HEK293 (cell line): ENCODE data around the gene RAB24.

Experiments used
- CTCF ChIA-PET: fragments of 350-600 bp; formaldehyde crosslinking; extraction: SDS; loops from one replicate; lab custom pipeline; 2021; ENCODE audit warnings: antibody characterized with exemption; lab: Yijun Ruan, JAX
- POLR2A ChIA-PET: fragments of 300-600 bp; formaldehyde crosslinking; extraction: SDS; loops from one replicate; lab custom pipeline; 2020; ENCODE audit warnings: antibody characterized with exemption, inconsistent platforms; lab: Yijun Ruan, JAX
- H3K27ac ChIP-seq: fragments of 200-500 bp; sonication (Bioruptor generic); 2 replicates; pipeline ENCODE4 v1.5.1; 2014; ENCODE audit warnings: low read depth, low read length, control low read depth, inconsistent platforms; ENCODE audit errors: extremely low read depth
- H3K36me3 ChIP-seq, 2 experiments: fragments of 200-500 bp in 1 of 2; sonication (Bioruptor generic) in 1 of 2; 1 replicate in 1 of 2; 2 replicates in 1 of 2; pipeline ENCODE4 v1.5.1; 2014 to 2017; ENCODE audit warnings: inconsistent platforms in 2 of 2, low read length in 2 of 2; ENCODE audit not compliant: control insufficient read depth in 2 of 2, insufficient read depth in 1 of 2
- H3K4me1 ChIP-seq: fragments of 200-500 bp; sonication (Bioruptor generic); 2 replicates; pipeline ENCODE4 v1.5.1; 2014; ENCODE audit warnings: mild to moderate bottlenecking, low read length, inconsistent platforms; ENCODE audit not compliant: control insufficient read depth, insufficient read depth
- H3K4me3 ChIP-seq: 2 replicates; pipeline ENCODE4 v1.5.1; 2011; ENCODE audit warnings: low read depth, mild to moderate bottlenecking, control low read depth, low read length, moderate library complexity
- H3K9me3 ChIP-seq: fragments of 200-500 bp; sonication (Bioruptor generic); 2 replicates; pipeline ENCODE4 v1.5.1; 2014; ENCODE audit warnings: low read depth, low read length, inconsistent platforms; ENCODE audit not compliant: control insufficient read depth, insufficient read depth
- KLF10 ChIP-seq: fragments of 450-650 bp; IDR thresholded peaks from 2 replicates; pipeline ENCODE4 v1.5.1; 2018; ENCODE audit warnings: missing biosample characterization, mild to moderate bottlenecking, missing genetic modification characterization
- OVOL3 ChIP-seq: fragments of 450-650 bp; formaldehyde crosslinking; IDR thresholded peaks from 2 replicates; pipeline ENCODE4 v1.5.1; 2016; ENCODE audit warnings: missing biosample characterization, missing genetic modification characterization
- SP7 ChIP-seq: fragments of 450-650 bp; formaldehyde crosslinking; IDR thresholded peaks from 2 replicates; pipeline ENCODE4 v1.5.1; 2016; ENCODE audit warnings: missing biosample characterization, missing genetic modification characterization
- TCF7L2 ChIP-seq: IDR thresholded peaks from 2 replicates; pipeline ENCODE4 v1.6.1; 2011; ENCODE audit warnings: low read depth, mild to moderate bottlenecking, inconsistent platforms, low read length, moderate library complexity, borderline replicate concordance
- TRIM28 ChIP-seq: IDR thresholded peaks from 2 replicates; pipeline ENCODE4 v1.6.1; 2011; ENCODE audit warnings: low read length, control low read depth, borderline replicate concordance
- YY2 ChIP-seq: fragments of 450-650 bp; formaldehyde crosslinking; IDR thresholded peaks from 2 replicates; pipeline ENCODE4 v1.5.1; 2016; ENCODE audit warnings: missing biosample characterization, missing genetic modification characterization
- ZNF266 ChIP-seq: fragments of 450-650 bp; formaldehyde crosslinking; IDR thresholded peaks from 2 replicates; pipeline ENCODE4 v1.5.1; 2016; ENCODE audit warnings: missing biosample characterization, missing genetic modification characterization, low read depth
- ZNF274 ChIP-seq, 2 experiments: fragments of 200-500 bp in 1 of 2; fragments of 450-650 bp in 1 of 2; sonication (Bioruptor generic) in 1 of 2; formaldehyde crosslinking in 1 of 2; IDR thresholded peaks; 2 replicates each; pipeline versions ENCODE4 v1.5.1 to v1.6.1; 2014 to 2016; ENCODE audit warnings: borderline replicate concordance in 1 of 2, inconsistent platforms in 1 of 2, low read length in 1 of 2, missing biosample characterization in 1 of 2, missing genetic modification characterization in 1 of 2
- ZNF350 ChIP-seq: fragments of 450-650 bp; formaldehyde crosslinking; IDR thresholded peaks from 2 replicates; pipeline ENCODE4 v1.5.0; 2017; ENCODE audit warnings: missing biosample characterization, mild to moderate bottlenecking, missing genetic modification characterization
- ZNF391 ChIP-seq: fragments of 450-650 bp; formaldehyde crosslinking; IDR thresholded peaks from 2 replicates; pipeline ENCODE4 v1.5.1; 2016; ENCODE audit warnings: low read depth, missing biosample characterization, missing genetic modification characterization, borderline replicate concordance
- ZNF48 ChIP-seq: fragments of 450-650 bp; formaldehyde crosslinking; IDR thresholded peaks from 2 replicates; pipeline ENCODE4 v1.5.1; 2016; ENCODE audit warnings: missing biosample characterization, missing genetic modification characterization
- ZNF518A ChIP-seq: fragments of 450-650 bp; formaldehyde crosslinking; conservative IDR thresholded peaks from 2 replicates; pipeline ENCODE4 v1.5.1; 2016; ENCODE audit warnings: low read depth, missing biosample characterization, missing genetic modification characterization
- ZNF654 ChIP-seq: fragments of 450-650 bp; formaldehyde crosslinking; IDR thresholded peaks from 2 replicates; pipeline ENCODE4 v1.5.1; 2016; ENCODE audit warnings: low read depth, missing biosample characterization, missing genetic modification characterization
- ZNF664 ChIP-seq: fragments of 450-650 bp; formaldehyde crosslinking; IDR thresholded peaks from 2 replicates; pipeline ENCODE4 v1.5.1; 2016; ENCODE audit warnings: missing biosample characterization, missing genetic modification characterization
- ZNF677 ChIP-seq: fragments of 450-650 bp; IDR thresholded peaks from 2 replicates; pipeline ENCODE4 v1.5.0; 2018; ENCODE audit warnings: missing biosample characterization, mild to moderate bottlenecking, missing genetic modification characterization, moderate library complexity
- TF ChIP-seq, protein P1 (sequence below): sonication (generic); formaldehyde crosslinking; IDR thresholded peaks from 2 replicates; pipeline ENCODE4 v1.8.1; 2022; ENCODE audit warnings: mild to moderate bottlenecking, moderate library complexity, missing genetic modification reagents
- TF ChIP-seq, protein P2 (sequence below): IDR thresholded peaks from 2 replicates; pipeline ENCODE4 v1.6.1; 2011; ENCODE audit warnings: mild to moderate bottlenecking, low read depth, low read length, borderline replicate concordance
- TF ChIP-seq, protein P3 (sequence below): fragments of 450-650 bp; formaldehyde crosslinking; IDR thresholded peaks from 2 replicates; pipeline ENCODE4 v1.5.1; 2016; ENCODE audit warnings: missing biosample characterization, missing genetic modification characterization

Gene RAB24

GRCh38 chr5:177276886-177277285 is 26.6 kb downstream of the RAB24 start (continued):
- TF ChIP-seq, protein P1, sequence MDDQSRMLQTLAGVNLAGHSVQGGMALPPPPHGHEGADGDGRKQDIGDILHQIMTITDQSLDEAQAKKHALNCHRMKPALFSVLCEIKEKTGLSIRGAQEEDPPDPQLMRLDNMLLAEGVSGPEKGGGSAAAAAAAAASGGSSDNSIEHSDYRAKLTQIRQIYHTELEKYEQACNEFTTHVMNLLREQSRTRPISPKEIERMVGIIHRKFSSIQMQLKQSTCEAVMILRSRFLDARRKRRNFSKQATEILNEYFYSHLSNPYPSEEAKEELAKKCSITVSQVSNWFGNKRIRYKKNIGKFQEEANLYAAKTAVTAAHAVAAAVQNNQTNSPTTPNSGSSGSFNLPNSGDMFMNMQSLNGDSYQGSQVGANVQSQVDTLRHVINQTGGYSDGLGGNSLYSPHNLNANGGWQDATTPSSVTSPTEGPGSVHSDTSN (CRISPR knock-in tag): no peak
- TF ChIP-seq ZNF654 (tag by site-specific recombination) (no peak), OVOL3 (tag by site-specific recombination) (no peak), YY2 (no peak), ZNF350 (tag by site-specific recombination) (no peak), ZNF677 (tag by site-specific recombination) (no peak)
- TF ChIP-seq, protein P2, sequence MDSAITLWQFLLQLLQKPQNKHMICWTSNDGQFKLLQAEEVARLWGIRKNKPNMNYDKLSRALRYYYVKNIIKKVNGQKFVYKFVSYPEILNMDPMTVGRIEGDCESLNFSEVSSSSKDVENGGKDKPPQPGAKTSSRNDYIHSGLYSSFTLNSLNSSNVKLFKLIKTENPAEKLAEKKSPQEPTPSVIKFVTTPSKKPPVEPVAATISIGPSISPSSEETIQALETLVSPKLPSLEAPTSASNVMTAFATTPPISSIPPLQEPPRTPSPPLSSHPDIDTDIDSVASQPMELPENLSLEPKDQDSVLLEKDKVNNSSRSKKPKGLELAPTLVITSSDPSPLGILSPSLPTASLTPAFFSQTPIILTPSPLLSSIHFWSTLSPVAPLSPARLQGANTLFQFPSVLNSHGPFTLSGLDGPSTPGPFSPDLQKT: no peak

GRCh38 chr5:177275883-177276282 is 27.6 kb downstream of the RAB24 start:
- H3K36me3 ChIP-seq: peaks cover 54 to 83% of the 10 kb centered on the region in 2 experiments

More at GRCh38 chr5:177275883-177276282, 27.6 kb downstream of the RAB24 start:
- CTCF ChIA-PET: no interaction called here
- Histone ChIP-seq H3K4me3 (no peak overlapping the region), H3K27ac (no peak overlapping the region), H3K9me3 (no peaks in the 10 kb centered on the region)
- POLR2A ChIA-PET: no interaction called here
- TF ChIP-seq ZNF48 (tag by site-specific recombination): no peak
- TF ChIP-seq ZNF664 (tag by site-specific recombination): no peak
- no peak for TF ChIP-seq ZNF350 (tag by site-specific recombination)
- TF ChIP-seq ZNF518A (tag by site-specific recombination): no peak
- no peak for TF ChIP-seq TCF7L2
- TF ChIP-seq TRIM28: no peak
- no peak for TF ChIP-seq ZNF391 (tag by site-specific recombination)
- TF ChIP-seq ZNF274 (IDR thresholded peaks at IDR 0.05; ENCODE audit: low read length): no peak
- TF ChIP-seq ZNF274 (tag by site-specific recombination; IDR thresholded peaks at IDR 0.05; ENCODE audit: borderline replicate concordance): no peak
- no peak for TF ChIP-seq KLF10 (tag by site-specific recombination)
- TF ChIP-seq, protein P3, sequence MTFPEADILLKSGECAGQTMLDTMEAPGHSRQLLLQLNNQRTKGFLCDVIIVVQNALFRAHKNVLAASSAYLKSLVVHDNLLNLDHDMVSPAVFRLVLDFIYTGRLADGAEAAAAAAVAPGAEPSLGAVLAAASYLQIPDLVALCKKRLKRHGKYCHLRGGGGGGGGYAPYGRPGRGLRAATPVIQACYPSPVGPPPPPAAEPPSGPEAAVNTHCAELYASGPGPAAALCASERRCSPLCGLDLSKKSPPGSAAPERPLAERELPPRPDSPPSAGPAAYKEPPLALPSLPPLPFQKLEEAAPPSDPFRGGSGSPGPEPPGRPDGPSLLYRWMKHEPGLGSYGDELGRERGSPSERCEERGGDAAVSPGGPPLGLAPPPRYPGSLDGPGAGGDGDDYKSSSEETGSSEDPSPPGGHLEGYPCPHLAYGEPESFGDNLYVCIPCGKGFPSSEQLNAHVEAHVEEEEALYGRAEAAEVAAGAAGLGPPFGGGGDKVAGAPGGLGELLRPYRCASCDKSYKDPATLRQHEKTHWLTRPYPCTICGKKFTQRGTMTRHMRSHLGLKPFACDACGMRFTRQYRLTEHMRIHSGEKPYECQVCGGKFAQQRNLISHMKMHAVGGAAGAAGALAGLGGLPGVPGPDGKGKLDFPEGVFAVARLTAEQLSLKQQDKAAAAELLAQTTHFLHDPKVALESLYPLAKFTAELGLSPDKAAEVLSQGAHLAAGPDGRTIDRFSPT (tag by site-specific recombination): no peak
- TF ChIP-seq, protein P1 (CRISPR knock-in tag): no peak
- no peak for TF ChIP-seq SP7 (tag by site-specific recombination)
- no peak for TF ChIP-seq ZNF266 (tag by site-specific recombination)
- TF ChIP-seq, all 188 proteins: peak for 0
- no peaks in the 10 kb centered on the region for H3K4me1 ChIP-seq
